Inflammatory macrophage (primary cell): ENCODE data around the gene BCS1L.

Experiments used
- DNase-seq, 2 donors: peaks; one replicate each; pipeline ENCODE4 v3.0.0-alpha.2; 2020 to 2022
- total RNA-seq, 18 experiments: gene quantifications; one replicate each; lab custom pipeline; 2026; ENCODE audit warnings: mixed read lengths in 6 of 18, inconsistent platforms in 2 of 18; lab: John Stamatoyannopoulos, UW

Gene BCS1L, protein sequence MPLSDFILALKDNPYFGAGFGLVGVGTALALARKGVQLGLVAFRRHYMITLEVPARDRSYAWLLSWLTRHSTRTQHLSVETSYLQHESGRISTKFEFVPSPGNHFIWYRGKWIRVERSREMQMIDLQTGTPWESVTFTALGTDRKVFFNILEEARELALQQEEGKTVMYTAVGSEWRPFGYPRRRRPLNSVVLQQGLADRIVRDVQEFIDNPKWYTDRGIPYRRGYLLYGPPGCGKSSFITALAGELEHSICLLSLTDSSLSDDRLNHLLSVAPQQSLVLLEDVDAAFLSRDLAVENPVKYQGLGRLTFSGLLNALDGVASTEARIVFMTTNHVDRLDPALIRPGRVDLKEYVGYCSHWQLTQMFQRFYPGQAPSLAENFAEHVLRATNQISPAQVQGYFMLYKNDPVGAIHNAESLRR
- total RNA-seq: 1.4 to 11.1 (median 7.6) reads per million in 18 experiments

DNA sequence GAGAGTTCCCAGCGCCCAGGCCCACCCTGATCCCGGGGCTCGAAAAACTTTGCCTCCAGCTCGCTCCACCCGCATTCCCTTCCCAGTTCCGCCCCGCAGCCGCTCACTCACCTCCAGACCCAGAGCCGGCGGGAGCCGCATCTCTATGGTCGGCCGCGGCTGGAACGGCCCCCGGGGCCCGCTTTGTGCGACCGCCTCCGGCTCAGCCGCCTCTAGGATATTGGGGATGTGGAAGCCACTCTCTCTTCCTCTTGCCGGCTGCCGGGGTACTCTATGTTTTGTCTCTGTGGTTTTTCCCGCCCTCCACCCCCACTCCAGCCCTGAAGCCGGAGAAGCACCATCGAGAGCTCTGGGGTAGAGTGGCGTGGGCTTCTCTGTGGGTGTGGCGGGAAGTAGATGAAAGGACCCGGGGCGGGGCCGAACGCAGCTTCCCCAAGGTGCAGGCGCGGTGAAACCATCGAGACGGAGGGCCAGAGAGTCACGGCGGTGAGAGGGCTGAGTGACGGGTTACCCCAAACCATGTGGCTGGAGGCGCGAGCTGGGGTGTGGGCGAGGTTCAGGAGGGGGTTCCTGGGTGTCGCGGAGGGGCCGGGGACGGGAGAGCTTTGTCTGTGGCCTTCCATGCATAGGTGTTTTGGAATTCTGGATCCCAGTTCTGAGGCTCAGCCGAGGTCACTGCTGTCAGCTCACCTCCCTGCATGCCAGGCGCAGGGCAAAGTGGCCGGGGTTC is at the start of gene BCS1L, which contains the start of gene ZNF142:
Gene BCS1L (plus strand): TSS at position 426 of the 730 bp plus-strand sequence. CDS start 1,305 bp downstream, outside the sequence.
Gene ZNF142 (minus strand): TSS at position 366 of the 730 bp plus-strand sequence. CDS start 3,194 bp downstream, outside the sequence.
- peak; percentile 84 to 93 for DNase-seq

DNA sequence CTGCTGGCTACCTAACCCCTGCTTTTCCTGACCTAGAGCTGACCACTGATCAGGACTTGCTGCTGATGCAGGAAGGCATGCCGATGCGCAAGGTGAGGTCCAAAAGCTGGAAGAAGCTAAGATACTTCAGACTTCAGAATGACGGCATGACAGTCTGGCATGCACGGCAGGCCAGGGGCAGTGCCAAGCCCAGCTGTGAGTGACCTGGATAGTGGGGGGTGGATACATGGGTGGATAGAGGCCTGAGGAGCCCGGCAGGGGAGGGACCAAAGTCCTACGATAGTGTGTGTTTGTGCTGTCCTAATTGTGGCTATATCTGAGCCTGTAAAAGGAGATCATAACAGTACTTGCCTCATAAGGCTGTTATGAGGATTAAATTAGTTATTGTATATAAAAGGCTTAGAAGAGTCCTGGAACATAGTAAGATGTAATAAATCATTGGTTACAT is 43.6 kb upstream of the BCS1L start:
- no peak for DNase-seq

DNA sequence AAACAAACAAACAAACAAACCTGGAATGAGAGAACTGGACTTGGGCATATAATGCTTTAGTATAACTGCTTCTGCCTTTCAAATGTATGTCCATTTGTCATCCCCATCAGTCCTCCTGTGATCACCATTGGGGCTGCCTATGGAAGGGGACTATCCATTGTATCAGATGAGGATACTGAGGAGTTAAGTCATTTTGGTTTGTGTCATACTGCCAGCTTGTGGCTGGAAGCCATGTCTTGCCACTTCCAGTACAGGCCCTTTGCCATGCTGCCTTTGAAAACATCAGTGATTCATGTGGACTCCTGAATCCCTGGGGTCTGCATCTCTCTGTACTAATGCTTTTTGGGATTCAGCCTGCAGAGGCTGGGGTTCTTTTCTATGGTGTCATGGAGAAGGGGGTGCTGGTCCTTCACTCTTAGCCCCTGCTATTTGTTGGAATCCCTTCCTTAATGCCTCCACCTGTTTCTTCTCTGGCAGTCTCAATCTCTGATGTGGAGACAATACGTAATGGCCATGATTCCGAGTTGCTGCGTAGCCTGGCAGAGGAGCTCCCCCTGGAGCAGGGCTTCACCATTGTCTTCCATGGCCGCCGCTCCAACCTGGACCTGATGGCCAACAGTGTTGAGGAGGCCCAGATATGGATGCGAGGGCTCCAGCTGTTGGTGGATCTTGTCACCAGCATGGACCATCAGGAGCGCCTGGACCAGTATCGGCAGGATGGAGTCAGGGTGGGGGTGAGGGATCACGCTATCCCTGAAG is 41.2 kb upstream of the BCS1L start:
- no peak for DNase-seq

DNA sequence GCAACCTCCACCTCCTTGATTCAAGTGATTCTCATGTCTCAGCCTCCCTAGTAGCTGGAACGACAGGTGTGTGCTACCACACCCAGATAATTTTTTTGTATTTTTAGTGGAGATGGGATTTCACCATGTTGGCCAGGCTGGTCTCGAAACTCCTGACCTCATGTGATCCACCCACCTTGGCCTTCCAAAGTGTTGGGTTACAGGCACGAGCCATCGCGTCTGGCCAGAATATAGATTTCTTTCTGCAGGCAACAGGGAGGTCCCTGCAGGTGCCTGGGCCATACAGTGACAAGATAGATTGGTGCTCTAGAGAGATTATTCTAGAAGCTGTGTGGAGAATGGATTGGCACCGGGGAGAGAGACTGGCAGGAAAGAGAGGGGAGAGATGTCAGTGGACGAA is 38.5 kb upstream of the BCS1L start:
- no peak for DNase-seq

DNA sequence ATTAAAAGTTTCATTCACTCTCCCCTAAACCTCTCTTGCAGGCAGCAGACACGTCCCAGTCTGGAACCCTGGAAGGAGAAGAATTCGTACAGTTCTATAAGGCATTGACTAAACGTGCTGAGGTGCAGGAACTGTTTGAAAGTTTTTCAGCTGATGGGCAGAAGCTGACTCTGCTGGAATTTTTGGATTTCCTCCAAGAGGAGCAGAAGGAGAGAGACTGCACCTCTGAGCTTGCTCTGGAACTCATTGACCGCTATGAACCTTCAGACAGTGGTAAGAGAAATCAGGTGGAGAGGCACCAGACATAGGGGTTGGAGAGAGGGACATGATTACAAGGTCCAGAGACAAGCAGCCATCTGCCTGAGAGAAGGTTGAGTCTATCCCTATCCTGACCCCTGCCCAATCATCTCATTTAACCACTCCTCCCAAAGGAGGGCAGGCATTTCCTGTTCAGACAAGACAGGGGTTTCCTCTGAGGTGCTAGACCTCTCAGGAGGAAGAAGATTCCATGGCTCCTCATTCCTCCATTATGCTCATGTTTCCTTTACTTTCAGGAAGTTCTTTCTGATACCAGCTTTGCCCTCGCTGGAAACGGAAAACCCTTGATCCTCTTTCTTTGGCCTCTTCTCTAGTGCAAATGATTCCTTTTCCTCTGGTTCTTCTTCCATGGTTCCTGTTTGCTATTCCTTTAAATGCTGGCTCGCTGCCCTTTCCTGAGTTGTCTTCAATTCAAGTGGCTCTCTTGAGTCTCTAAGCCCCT is 36.7 kb upstream of the BCS1L start:
- DNase-seq: peak; percentile 7 to 16

DNA sequence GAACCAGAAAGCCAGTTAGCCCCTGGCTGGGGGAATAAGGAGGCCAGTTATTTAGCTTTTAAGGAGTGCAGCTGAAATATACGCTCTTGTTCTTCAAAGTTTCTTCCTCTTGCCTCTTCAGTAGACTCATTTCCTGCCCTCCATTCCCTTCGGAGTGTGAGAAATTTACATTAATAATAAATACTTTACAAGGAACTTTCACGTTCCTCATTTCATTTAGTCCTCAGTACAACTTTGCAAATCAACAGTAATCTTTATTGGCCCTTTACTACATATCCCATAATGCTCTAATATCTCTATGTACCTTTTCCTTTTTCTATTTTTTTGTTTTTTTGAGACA is 36.1 kb upstream of the BCS1L start:
- DNase-seq: peak in 1 of 2 donors; percentile 26

DNA sequence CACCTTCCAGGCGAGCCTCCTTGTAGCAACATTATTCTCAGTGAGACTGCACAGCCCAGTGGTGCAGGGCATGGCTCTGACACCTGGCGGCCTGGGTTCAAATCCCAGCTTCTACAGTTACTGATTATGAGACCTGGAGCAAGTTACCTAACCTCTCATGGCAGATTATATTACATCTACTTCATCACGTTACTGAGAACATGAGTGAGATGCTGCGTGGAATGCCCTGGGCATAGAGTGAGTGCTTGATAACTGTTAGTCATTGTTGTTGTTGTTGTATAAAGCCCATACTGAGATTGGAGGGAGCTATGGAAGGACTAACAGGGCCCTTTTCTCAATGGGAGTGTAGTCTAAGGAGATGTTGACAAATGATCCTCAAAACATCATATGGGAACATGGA is 33.1 kb upstream of the BCS1L start:
- DNase-seq: no peak

DNA sequence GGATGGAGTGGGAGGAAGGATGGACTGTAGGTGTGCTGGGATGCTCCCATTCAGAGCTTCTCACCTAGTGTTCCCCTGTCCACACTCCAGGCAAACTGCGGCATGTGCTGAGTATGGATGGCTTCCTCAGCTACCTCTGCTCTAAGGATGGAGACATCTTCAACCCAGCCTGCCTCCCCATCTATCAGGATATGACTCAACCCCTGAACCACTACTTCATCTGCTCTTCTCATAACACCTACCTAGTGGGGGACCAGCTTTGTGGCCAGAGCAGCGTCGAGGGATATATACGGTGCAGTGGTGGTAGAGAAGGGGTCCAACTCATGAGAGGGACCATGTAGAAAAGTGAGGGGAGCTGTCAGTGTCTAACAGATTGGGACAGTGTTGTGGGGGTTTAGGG is 31.5 kb upstream of the BCS1L start:
- no peak for DNase-seq

DNA sequence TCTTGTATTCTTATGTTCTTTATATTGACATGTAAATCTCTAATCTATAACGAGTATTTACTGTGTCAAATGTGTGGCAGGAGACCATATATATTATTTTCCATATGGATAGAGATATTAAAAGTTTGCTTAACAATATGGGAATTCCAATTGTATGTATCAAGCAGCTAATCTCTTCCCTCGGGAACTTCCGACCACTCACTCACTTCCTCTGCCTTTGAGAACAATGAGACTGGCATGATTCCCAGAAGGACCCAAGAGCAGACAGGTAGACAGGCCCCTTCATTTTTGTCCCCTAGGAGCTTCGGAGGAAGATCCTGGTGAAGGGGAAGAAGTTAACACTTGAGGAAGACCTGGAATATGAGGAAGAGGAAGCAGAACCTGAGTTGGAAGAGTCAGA is 27.6 kb upstream of the BCS1L start:
- DNase-seq: no peak

DNA sequence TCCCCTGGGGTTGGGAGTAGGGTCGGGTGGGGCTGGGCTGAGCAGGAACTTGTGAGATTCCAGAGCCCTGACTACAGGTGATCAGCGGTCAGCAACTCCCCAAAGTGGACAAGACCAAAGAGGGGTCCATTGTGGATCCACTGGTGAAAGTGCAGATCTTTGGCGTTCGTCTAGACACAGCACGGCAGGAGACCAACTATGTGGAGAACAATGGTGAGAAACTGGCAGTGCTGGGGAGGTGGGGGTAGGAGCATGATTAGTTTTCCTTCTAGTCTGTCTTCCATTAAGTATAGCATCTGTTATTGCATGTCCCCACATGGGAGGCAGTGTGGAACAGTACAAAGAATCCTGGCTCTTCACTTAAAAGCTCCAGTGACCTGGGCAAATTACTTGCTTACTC is 23.8 kb upstream of the BCS1L start:
- DNase-seq: no peak

DNA sequence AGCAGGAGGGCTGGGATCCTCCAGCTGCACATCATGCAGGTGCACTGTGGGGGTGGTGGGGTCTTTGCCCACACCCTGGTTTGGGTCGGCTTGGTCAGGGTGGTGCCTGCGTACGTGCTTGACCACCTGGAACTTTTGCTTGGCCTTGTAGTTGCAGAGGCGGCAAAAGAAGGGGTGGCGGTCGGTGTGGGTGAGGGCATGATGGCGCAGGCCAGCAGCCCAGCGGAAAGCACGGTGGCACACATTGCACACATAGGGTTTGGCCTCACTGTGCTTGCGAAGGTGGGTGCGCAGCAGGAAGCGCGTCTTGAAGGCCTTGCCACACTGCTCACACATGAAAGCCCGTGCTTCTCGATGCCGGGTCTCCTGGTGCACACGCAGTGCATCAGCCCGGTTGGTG is 21.1 kb upstream of the BCS1L start:
- no peak for DNase-seq

DNA sequence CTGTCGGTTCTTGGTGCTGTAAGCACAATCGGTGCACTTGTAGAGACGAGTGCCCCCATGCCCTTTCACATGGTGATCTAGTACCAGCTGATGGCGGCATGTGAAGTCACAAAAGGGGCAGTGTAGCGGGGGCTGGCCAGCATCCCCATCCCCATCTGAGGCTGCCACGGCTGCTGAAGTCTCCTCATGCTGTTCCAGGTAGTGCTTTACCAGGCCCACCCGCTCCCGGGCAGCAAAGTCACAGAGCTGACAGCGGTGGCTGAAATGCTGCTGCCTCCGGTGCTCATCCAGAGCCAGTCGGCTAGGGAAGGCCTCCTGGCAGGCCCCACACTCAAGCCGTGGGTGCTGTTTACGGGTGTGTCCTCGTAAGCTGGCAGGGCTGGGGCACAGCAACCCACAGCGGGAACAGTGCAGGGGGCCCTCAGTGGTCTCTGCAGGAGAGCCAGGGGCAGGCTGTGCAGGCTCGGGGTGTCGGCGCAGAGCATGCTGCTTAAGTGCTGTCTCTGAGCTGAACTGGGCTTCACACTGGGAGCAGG is 17.3 kb upstream of the BCS1L start:
- DNase-seq: no peak

DNA sequence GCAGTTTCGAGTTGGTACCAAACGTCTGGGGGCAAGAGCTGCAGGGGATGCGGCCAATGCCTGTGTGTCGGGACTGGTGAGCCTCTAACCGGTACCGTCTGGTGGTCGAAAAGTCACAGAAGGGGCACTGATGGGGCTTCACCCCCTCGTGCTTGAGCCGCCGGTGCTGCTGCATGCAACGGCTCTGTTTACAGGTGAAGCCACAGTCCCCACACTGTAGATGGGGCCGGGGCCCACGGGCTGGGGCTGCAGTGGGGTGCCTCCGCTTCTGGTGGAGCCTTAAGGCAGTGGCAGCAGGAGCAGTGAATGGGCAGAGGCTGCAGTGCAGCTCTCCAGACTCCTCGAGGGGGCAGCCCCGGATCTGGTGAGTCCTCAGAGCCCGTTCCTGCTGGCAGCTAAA is 16.7 kb upstream of the BCS1L start:
- no peak for DNase-seq

DNA sequence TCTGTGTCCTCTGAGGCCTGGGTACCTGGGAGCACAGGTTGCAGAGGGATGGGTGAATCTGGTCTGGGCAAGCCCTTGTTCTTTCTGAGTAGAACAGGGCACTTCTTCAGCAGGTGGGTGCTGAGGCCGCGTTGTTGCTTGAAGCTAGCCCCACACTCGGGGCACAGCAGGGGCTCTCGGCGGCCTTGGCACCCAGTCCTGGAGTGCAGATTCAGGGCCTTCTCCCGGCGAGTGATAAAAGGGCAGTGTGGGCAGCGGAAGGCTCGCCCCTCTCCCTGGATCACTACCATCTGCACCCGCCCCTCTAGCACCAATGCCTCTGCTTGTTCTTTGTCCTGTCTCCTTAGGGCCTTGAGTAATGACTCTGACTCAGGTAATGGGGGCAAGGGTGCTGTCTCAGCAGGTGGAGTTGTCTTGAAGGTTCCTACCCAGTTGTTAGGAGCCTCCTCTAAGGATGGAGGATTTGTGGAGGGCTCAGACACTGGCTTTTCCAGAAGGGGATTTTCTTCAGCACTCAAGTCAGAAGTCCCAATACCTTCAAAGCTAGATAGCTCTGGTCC is 15.7 kb upstream of the BCS1L start:
- no peak for DNase-seq

DNA sequence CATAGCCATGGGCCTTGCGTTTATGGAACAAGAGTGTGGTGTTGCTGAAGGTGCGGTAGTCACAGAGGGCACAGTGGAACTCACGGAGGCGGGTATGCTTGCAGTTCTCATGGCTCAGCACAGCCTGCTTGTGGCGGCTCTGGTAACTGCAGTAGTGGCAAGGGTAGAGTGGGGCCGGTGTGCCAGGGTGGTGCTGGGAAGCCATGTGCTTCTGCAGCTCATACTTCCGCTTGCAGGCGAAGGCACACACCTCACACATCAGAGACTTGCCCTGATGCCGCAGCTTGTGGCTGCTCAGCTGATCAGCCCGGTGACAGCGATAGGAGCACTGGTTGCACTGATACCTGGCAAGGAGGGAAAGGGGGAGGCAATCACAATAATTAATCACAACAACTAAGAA is 14.8 kb upstream of the BCS1L start:
- DNase-seq: no peak

DNA sequence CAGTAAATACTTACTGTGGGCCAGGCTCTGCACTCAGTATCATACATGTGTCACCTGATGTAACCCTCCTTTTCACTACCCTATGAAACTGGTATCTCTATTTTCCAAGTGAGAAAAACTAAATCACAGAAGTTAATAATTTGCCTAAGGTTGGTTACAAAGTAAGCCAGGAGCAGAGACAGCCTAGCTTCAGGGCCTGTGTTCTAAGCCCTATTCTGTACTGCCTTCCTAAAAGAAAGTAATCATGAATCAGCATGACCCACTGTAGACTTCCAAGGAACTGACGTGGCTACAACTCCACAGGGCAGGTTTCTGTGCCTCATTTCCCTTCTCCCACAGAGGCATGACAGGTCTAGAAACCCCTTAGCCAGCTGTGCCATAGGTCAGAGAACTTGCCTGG is 14.4 kb upstream of the BCS1L start:
- DNase-seq: no peak

DNA sequence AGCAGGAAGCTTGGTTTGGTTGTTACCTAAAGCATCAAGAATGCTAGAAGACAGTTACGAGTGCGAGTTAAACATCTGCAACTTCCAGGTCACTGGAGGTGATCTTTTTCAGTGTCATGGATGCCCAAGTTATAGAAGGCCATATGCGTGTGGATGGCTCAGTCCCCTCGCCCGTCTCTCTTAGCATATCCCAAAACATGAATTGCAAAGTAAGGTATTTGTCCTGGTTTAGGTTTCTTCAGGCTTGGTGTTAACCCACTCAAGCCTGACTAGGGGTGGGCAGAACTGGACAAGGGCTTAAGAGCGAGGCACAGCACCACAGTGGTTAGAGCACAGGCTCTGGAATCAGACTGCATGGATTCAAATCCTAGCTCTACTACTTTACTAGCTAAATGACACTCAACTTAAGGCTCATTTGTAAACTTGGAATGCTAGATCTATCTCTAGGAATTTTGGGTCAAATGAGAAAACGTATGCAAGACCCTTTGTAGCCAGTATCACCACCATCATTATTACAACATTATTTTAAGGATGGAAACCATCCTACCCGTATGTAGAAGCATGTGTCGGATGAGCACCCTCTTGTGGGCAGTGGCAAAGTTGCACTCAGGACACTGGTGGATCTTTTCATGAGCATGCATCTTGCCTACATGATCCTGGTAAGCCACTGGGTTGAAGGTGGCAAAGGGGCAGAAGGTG is 11.2 kb upstream of the BCS1L start:
- peak; percentile 65 to 66 for DNase-seq

DNA sequence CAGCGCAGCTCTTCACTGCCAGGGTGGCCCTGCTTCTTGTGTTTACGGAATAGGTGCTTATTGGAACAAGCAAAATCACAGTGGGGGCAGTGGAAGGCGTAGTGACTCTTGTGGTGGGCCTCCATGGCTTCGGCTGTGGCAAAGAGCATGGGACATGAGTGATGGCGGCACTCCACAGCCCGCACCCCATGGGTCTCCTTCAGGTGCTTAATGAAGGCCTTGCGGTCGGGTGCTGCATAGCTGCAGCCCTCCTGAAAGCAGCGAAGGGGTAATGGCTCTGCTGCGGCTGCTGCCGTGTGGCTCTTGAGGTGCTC is 10.7 kb upstream of the BCS1L start:
- DNase-seq: no peak

DNA sequence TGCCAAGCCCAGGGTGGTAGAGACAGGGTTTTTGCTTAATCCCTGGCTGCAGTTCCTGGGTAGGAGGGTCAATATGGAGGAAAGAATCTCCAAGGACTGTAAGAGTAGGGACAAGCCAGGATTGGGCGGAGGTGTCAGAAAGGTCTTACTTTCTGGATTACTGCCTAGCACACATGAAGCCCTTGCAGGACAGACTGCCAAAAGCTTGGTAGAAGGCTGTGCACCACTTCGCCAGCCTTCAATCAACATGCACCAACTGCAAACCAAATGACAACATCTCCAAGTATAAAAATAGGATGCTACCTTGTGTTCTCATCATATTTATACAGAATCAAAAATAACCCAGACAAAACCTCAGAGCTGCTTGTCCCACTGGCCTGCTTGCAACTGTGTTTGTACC is 3.7 kb upstream of the BCS1L start:
- no peak for DNase-seq

DNA sequence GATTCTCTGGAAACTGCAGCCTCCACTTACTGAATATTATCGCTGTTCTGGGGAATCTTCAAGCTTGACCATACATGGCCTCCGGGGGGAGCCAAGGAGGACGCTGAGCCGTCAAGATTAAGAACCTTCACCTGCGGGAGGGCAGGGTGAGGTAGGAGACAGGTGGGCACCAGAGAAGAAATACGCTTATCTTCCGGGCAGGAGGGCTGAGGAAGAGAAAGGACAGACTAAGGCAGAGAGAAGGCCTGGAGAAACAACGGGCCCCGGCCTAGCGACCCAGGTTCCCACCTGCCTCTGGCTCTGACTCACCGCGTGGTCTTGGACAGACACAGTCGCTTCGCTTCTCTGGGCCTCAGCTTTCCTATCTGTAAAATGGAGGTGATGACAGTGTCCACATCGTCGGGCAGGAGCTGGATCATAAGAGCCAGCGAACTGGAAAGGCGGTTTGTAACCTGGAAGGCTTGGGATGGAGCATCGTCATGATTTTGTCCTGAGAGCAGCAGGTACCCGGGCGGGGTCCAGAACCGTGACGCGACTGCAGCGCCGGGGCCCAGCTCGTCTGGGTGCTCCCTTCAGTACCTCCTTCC is 719 bp upstream of the BCS1L start:
- DNase-seq: peak; percentile 32

DNA sequence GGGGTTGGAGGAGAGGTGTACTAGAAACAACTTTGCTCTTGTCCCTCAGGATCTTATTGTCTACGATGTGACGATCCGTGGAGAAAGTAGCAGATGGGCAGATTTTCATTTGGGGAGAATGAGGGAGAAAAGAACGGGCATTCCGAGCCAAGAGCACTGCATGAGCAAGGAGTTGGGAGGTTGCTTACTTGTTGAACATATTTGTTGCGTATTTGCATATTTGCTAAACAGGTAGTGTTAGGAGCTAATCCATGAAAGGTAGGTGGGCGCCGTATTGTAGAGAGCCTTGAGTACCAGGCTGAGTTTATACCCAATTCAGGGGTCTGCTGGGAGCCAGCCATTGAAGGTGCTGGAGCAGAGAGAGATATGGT is 490 bp downstream of the BCS1L start:
- DNase-seq: no peak
